HK-2 (cell line): ENCODE data around the gene MICB.
"Not testable (repeated sequence)": the region's sequence is repeated elsewhere in the genome, so short reads cannot be mapped to it uniquely, and the experiment has no call there.

Experiments used
- DNase-seq: peaks from one replicate; pipeline ENCODE4 v3.0.0-alpha.2; 2018; ENCODE audit not compliant: unreplicated experiment

Gene MICB

DNA sequence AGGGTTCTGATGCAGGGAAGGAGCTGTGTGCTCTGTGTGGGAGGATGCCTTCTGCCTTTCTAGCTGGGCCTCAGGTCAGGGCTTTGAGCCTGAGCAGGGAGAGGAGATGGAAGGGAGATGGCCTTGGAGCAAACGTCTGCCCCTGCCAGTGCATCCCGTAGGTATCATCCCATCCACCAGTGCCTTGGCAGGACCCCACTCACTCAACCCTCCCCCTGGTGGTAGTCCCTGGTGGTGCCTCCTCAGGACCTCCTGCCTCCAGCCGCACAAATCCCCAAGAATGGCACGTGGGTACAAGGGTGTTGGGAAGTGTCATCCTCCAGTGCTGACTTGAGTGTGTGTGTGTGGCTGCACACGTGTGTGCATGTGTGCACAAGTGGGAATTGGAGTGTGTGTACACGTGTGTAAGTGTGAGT lies 23.1 kb upstream of the MICB start:
- no peak for DNase-seq

DNA sequence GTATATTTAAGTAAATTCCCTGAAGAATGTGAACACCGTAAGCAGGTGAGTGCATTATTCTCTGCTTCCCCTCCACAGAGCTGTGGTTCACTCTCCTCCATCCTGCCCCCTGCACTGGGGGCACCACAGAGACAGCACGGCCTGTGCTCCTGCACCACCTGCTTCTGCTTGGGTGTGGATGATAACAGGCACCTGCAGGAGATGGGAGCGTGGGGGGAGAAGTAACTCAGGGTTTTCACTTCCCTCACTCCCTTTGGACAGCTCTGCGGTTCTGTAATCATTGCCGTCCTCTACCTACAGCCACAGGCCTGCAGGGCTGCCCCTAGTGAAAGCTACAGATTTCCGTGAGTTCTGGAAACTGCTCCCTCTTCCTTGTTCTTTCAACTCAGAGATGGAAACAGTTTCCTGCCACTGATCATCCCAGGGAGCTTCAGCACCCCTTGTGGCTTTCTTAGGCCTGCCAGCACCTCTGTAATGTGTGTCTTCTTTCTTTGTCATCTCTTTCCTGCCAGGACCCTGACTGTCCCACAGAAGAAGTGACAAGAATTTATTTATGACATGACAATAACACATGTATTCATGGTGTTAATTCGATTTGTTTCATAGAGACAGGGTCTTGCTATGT lies 21.3 kb upstream of the MICB start:
- DNase-seq, result no peak

DNA sequence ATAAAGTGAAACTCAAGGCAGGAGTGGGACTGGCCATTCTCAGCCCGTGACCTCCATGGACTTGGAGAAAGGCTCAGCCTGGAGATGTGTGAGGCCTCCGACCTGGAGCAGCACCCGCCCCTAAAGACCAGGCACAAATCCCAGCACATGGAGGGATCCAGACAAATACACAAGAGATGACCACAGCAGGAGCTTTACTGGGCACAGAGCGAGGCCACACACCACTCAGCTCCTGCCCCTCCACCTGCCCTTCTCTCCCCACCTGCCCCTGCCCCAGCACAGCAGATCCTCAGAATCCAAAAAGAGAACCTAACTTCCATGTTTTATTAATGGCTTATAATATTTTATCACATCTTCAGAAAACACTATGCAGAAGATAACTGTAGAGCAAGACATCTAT lies 20.4 kb upstream of the MICB start:
- DNase-seq, result no peak

DNA sequence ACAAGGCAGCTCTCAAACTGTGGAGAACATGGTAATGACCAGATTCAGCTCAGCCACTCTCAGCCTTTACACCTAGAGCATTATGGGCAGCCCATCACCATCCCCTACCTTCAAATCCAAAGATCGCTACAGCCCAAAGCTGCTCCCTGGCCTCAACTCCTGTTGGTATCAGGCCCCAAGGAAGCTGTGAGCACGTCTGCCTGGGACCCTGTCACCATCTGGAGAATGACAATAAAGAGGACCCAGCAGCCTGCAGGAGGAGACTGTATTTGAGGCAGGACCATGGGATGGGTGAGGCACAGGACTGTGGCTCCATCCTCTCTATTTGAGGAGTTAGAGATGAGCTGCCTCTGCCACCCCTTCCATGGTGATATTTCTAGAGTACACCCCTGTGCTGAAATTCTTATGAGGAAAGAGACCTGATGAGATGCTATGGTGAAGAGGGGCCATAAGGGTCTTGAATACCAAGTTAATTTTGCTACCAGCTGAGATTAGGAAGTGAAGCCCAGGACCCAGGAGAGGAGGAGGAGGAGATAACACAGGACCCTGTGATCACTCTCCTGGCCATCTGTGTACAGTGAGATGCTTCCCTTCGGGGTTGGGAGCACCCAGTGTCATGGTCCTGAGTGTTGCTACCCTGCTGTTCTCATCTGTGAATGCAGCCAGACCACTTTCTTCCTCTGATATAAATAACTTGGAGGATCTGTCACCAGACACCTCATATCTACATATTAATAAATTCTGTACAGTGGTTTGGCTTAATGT lies 19.6 kb upstream of the MICB start:
- DNase-seq, result no peak

DNA sequence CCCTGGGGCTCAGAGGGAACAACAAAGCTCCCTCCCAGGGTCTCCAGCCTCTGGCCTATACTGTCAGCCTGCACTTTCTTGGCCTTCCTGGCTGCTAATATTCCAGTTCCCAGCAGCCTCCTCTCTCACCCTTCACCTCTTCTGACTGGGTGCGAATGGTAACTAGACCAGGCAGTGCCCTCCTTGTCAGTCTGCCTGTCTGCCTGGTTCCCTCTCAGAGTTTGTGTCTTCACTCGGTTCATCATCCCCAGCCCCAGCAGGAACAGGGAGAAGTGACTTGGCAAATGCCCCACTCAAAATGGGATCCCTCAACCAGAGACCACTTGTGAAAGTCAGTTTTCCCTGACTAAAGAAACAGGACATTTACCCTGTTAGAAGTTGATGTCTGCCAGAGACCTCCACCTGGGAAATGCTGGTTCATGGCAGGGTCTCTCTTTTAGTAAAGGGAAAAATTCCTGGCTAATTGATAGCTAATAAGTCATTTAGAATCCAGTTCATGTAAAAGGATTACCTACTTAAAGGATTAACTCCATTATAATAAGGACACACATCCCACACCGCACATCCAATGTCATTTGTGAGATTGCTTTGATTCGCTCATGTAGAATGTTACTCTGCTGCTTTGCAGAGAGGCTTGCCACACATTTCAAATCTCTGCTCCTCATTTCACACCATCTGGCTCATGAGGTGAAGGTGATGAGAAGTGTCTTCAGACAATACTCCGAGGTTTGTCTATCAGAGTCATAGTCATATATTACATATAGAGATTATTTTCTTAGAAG lies 18.6 kb upstream of the MICB start:
- no peak for DNase-seq

DNA sequence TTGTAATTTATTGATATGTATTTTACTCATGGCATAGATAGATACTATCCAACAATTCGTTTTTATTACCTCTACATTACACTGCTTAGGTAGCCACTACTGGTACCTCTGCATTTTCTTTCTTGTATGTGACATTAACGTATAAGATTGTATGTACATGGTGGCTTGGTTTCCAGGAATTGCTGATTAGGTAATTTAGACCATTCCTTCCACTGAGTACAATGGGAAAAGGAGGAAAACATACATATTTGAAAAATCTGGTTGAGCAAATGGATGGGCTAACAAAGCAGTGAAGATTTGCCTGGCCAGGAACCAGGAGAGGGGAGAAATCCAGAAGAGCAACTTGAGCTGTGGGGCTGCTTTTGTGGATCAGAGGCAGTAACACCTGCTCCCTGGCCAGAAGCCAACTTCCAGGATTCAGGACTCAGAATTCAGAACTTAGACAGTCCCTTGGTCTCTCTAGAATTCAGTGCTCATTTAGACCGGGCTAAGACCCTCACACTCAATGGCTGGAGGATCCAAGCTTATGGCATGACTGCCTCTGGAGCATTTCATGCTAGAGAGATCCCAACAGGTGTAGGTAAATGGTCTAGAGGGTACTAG lies 17.9 kb upstream of the MICB start:
- no peak for DNase-seq

GRCh38 chr6:31480574-31480973 lies 17.4 kb upstream of the MICB start:
- no peak for DNase-seq

DNA sequence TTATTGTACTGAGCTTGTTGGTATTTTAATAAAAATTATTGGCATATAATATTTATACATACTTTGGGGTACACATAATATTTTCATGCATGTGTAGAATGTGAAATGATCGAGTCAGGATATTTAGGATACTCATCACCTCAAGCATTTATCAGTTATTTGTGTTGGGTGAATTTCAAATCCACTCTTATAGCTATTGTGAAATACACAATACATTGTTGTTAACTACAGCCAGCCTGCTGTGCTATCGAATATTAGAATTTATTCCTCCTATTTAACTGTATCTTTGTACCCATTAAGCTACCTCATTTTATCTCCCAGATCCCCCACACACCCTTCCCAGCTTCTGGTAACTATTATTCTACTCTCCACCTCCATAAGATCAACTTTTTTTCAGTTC lies 14.6 kb upstream of the MICB start:
- DNase-seq, result no peak

DNA sequence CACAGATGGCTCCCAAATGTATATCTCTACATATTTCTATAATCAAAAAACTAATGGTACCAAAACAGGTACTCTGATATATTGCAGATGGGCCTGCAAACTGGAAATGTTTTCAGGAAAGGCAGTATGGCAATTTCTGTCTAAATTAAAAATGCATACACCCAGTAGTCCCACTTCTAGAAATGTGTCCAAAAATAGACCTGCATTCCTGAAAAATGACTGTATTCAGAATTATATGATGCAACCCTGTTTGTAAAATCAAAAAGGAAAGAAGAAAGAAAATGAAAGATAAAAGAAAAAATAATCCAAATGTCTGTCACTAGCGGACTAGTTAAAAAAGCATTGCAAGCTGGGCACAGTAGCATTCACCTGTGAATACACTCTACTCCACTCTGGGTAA lies 12.9 kb upstream of the MICB start:
- no peak for DNase-seq

GRCh38 chr6:31486065-31486837 lies 11.7 kb upstream of the MICB start:
- DNase-seq, result not testable (repeated sequence)

- DNase-seq, result not testable (repeated sequence)
These were observed 10.3 kb upstream of the MICB start for GRCh38 chr6:31487674-31488073.

GRCh38 chr6:31489086-31489485 lies 8.9 kb upstream of the MICB start:
- no peak for DNase-seq

DNA sequence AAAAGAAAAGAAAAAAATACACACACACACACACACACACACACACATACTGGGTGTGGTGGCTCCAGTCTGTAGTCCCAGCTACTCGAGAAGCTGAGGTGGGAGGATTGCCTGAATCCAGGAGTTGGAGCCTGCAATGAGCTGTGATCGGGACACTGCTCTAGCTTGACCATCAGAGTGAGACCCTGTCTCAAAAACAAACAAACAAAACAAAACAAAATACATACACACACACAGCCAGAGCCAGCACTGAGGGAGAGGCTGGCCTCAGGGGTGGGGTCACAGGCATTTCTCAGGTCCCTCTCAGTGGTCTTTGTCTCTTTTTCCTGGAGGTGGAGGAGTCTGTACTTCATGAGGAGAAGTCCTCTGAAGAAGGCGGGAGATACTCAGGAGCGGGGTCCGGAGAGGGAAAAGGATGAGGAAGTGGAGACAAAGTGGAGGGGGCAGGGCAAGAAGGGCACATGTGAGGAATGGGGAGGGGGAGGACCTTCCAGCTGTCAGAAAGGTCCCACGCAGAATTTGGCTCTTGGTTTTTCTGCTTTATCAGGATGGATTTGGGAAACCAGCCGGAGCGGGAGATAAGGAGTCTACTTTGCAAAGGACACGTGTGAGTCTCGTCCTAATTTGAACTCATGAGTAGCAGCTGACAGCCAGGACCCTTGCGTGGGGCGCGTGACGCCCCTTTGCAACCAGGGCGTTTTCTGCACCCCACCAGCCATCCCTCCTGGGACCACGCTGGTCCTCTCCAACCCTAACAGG lies 7.7 kb upstream of the MICB start:
- DNase-seq, result no peak

GRCh38 chr6:31493550-31493874 lies 4.4 kb upstream of the MICB start:
- DNase-seq, result not testable (repeated sequence)

DNA sequence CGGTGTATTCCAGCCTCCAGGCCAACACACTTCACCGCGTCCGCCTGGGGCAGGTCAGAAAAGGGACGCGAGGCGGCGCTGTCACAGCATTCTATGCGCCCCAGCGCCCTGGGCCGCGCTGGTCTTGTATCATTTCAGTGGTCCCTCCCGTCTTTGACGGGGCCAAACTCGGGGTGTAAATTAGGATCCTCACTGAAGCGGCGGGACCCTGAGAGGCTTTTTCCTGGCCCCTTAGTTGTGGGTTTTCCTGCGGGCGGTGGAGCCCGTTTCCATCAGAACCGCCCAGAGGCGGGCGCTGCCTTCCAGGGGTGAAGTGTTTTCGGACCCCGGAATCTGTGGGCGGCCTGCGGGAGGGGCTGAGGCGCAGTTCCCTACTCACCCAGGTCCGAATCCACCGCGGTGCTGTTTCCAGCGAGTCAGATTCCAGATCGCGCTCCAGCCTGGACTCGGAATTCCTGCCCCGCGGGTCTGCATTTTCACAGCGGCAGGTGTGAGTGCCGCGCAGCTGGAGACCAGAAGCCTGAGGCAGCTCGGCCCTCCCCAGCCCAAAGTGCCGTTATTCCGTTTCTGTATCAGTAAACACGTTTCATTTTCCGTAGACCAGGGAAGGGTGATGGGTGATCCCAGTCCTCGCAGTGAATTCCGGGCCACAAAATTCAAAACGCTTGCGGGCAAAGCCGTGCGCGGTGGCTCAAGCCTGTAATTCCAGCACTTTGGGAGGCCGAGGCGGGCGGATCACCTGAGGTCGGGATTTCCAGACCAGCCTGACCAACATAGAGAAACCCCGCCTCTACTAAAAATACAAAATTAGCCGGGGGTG lies 3.9 kb upstream of the MICB start:
- peak; percentile 85 for DNase-seq

DNA sequence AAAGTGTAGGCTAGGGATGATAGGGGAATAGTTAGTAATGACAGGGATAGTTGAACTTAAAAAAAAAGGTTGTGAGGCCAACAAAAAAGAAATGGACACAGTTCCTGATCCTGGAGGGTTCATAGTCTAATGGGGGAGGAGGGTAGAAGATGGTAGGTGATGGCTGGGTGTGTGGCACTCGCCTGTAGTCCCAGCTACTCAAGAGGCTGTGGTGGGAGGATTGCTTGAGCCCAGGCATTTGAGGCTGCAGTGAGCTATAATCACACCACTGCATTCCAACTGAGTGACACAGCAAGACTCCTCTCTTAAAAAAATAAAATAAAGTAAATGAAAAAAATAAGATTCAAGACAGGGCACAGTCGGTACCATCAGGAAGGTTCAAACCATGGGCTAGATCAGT lies 2.4 kb upstream of the MICB start:
- peak; percentile 60 for DNase-seq

DNA sequence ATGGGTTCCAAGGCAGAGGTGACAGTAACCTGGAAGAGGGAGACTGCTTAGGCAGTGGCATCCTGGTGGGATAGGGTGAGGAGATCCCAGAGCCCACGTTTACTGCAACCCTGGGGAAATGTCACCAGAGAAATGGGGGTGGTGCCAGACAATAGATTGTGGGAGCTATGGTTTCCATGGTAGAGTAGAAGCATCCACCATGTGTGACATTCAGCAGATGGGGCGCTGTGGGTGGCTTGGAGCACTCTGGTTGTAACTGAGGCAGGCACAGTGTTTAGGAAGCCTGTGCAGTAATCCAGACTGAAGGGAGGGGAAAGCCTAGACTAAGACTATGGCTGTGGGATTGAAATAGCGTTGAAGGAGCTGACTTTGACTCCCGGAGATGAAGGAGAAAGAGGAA lies 1.1 kb upstream of the MICB start:
- DNase-seq, result not testable (repeated sequence)

DNA sequence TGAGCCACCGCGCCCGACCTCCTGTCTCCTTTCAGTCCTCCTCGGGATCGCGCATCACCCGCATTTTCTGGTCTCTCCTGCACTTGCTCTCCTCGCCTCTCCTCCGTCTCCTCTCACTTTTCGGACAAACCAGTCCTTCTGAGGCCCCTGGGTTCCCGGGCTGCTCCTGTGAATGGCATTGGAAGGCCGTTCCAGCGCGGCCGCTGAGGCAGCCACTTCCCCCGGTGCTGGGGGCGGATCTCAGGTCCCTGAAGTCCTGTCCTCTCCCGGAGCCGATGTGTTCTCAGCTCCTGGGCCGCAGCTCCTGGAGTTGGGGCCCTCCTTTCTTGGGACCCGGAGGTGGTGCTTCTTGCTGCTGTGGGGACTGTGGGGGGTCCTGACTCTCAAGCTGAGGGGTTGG lies 803 bp downstream of the MICB start:
- DNase-seq, result peak; percentile 30

- DNase-seq, result not testable (repeated sequence)
These were observed 1.7 kb downstream of the MICB start for GRCh38 chr6:31499648-31500047.

DNA sequence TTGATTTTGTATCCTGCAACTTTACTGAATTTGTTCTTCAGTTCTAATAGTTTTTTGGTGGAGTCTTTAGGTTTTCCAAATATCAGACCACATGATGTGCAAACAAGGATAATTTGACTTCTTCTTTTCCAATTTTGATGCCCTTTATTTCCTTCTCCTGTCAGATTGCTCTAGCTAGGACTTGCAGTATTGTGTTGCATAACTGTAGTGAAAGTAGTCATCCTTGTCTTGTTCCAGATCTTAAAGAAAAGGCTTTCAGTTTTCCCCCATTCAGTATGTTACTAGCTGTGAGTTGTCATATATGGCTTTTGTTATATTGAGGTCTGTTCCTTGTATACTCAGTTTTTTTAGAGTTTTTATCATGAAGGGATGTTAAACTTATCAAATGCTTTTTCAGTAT lies 4.6 kb downstream of the MICB start:
- no peak for DNase-seq
